HEK293 (cell line): ENCODE results near the gene BIRC5.

ENCODE experiments used
- CTCF ChIA-PET: fragments of 350-600 bp; formaldehyde crosslinking; extraction: SDS; loops from one replicate; lab custom pipeline; 2021; ENCODE audit warnings: antibody characterized with exemption; lab: Yijun Ruan, JAX
- POLR2A ChIA-PET: fragments of 300-600 bp; formaldehyde crosslinking; extraction: SDS; loops from one replicate; lab custom pipeline; 2020; ENCODE audit warnings: antibody characterized with exemption, inconsistent platforms; lab: Yijun Ruan, JAX
- H3K27ac ChIP-seq: fragments of 200-500 bp; sonication (Bioruptor generic); 2 replicates; pipeline ENCODE4 v1.5.1; 2014; ENCODE audit warnings: low read depth, low read length, control low read depth, inconsistent platforms; ENCODE audit errors: extremely low read depth
- H3K36me3 ChIP-seq, 2 experiments: fragments of 200-500 bp in 1 of 2; sonication (Bioruptor generic) in 1 of 2; 1 replicate in 1 of 2; 2 replicates in 1 of 2; pipeline ENCODE4 v1.5.1; 2014 to 2017; ENCODE audit warnings: inconsistent platforms in 2 of 2, low read length in 2 of 2; ENCODE audit not compliant: control insufficient read depth in 2 of 2, insufficient read depth in 1 of 2
- H3K4me1 ChIP-seq: fragments of 200-500 bp; sonication (Bioruptor generic); 2 replicates; pipeline ENCODE4 v1.5.1; 2014; ENCODE audit warnings: mild to moderate bottlenecking, low read length, inconsistent platforms; ENCODE audit not compliant: control insufficient read depth, insufficient read depth
- H3K4me3 ChIP-seq: 2 replicates; pipeline ENCODE4 v1.5.1; 2011; ENCODE audit warnings: low read depth, mild to moderate bottlenecking, control low read depth, low read length, moderate library complexity
- H3K9me3 ChIP-seq: fragments of 200-500 bp; sonication (Bioruptor generic); 2 replicates; pipeline ENCODE4 v1.5.1; 2014; ENCODE audit warnings: low read depth, low read length, inconsistent platforms; ENCODE audit not compliant: control insufficient read depth, insufficient read depth
- EGR2 ChIP-seq: fragments of 450-650 bp; formaldehyde crosslinking; IDR thresholded peaks from 2 replicates; pipeline ENCODE4 v1.5.1; 2016; ENCODE audit warnings: low read depth, missing biosample characterization, missing genetic modification characterization
- GLI2 ChIP-seq: fragments of 450-650 bp; formaldehyde crosslinking; IDR thresholded peaks from 2 replicates; pipeline ENCODE4; 2017; ENCODE audit warnings: missing biosample characterization, missing genetic modification characterization, low read depth, borderline replicate concordance
- GLIS1 ChIP-seq: fragments of 450-650 bp; formaldehyde crosslinking; IDR thresholded peaks from 2 replicates; pipeline ENCODE4 v1.5.1; 2016; ENCODE audit warnings: missing biosample characterization, missing genetic modification characterization
- GLIS2 ChIP-seq: fragments of 450-650 bp; formaldehyde crosslinking; IDR thresholded peaks from 2 replicates; pipeline ENCODE4 v1.5.1; 2016; ENCODE audit warnings: missing biosample characterization, missing genetic modification characterization
- IKZF3 ChIP-seq: fragments of 450-650 bp; IDR thresholded peaks from 2 replicates; pipeline ENCODE4 v1.5.0; 2018; ENCODE audit warnings: missing biosample characterization, mild to moderate bottlenecking, missing genetic modification characterization, moderate library complexity
- KLF17 ChIP-seq: fragments of 450-650 bp; formaldehyde crosslinking; IDR thresholded peaks from 2 replicates; pipeline ENCODE4 v1.5.1; 2016; ENCODE audit warnings: missing biosample characterization, missing genetic modification characterization
- KLF8 ChIP-seq: fragments of 450-650 bp; formaldehyde crosslinking; IDR thresholded peaks from 2 replicates; pipeline ENCODE4 v1.5.1; 2016; ENCODE audit warnings: missing biosample characterization, missing genetic modification characterization
- OSR2 ChIP-seq: fragments of 450-650 bp; formaldehyde crosslinking; IDR thresholded peaks from 2 replicates; pipeline ENCODE4 v1.5.1; 2016; ENCODE audit warnings: missing biosample characterization, missing genetic modification characterization
- PRDM1 ChIP-seq: fragments of 450-650 bp; formaldehyde crosslinking; IDR thresholded peaks from 2 replicates; pipeline ENCODE4; 2016; ENCODE audit warnings: missing biosample characterization, missing genetic modification characterization
- PRDM10 ChIP-seq: fragments of 450-650 bp; formaldehyde crosslinking; IDR thresholded peaks from 2 replicates; pipeline ENCODE4 v1.5.1; 2016; ENCODE audit warnings: missing biosample characterization, missing genetic modification characterization
- SCRT2 ChIP-seq: fragments of 450-650 bp; formaldehyde crosslinking; IDR thresholded peaks from 2 replicates; pipeline ENCODE4 v1.5.1; 2016; ENCODE audit warnings: missing biosample characterization, missing genetic modification characterization
- SETDB1 ChIP-seq: IDR thresholded peaks from one replicate; pipeline ENCODE4 v1.6.1; 2017; ENCODE audit warnings: mild to moderate bottlenecking, low read length, moderate library complexity, mixed read lengths; ENCODE audit not compliant: insufficient read length
- SP2 ChIP-seq: fragments of 450-650 bp; formaldehyde crosslinking; IDR thresholded peaks from 2 replicates; pipeline ENCODE4 v1.5.1; 2016; ENCODE audit warnings: missing biosample characterization, missing genetic modification characterization
- SP3 ChIP-seq: fragments of 450-650 bp; formaldehyde crosslinking; IDR thresholded peaks from 2 replicates; pipeline ENCODE4 v1.5.1; 2016; ENCODE audit warnings: missing biosample characterization, missing genetic modification characterization
- ZBTB17 ChIP-seq: fragments of 450-650 bp; formaldehyde crosslinking; IDR thresholded peaks from 2 replicates; pipeline ENCODE4 v1.5.1; 2016; ENCODE audit warnings: missing biosample characterization, missing genetic modification characterization
- ZBTB20 ChIP-seq: fragments of 450-650 bp; formaldehyde crosslinking; IDR thresholded peaks from 2 replicates; pipeline ENCODE4 v1.5.1; 2016; ENCODE audit warnings: missing biosample characterization, missing genetic modification characterization
- ZBTB26 ChIP-seq: fragments of 450-650 bp; formaldehyde crosslinking; optimal IDR thresholded peaks from 2 replicates; pipeline ENCODE3; 2016; ENCODE audit warnings: missing biosample characterization, mild to moderate bottlenecking, missing genetic modification characterization
- ZBTB48 ChIP-seq: fragments of 450-650 bp; formaldehyde crosslinking; IDR thresholded peaks from 2 replicates; pipeline ENCODE4 v1.5.1; 2016; ENCODE audit warnings: missing biosample characterization, missing genetic modification characterization
- ZIC2 ChIP-seq: fragments of 450-650 bp; formaldehyde crosslinking; IDR thresholded peaks from 2 replicates; pipeline ENCODE4 v1.5.1; 2016; ENCODE audit warnings: missing biosample characterization, missing genetic modification characterization
- ZNF133 ChIP-seq: fragments of 450-650 bp; formaldehyde crosslinking; IDR thresholded peaks from 2 replicates; pipeline ENCODE4 v1.5.1; 2016; ENCODE audit warnings: missing biosample characterization, missing genetic modification characterization
- ZNF155 ChIP-seq: fragments of 450-650 bp; formaldehyde crosslinking; IDR thresholded peaks from 2 replicates; pipeline ENCODE4 v1.5.1; 2016; ENCODE audit warnings: missing biosample characterization, missing genetic modification characterization
- ZNF24 ChIP-seq: fragments of 450-650 bp; formaldehyde crosslinking; IDR thresholded peaks from 2 replicates; pipeline ENCODE4 v1.5.1; 2016; ENCODE audit warnings: missing biosample characterization, missing genetic modification characterization
- ZNF335 ChIP-seq: fragments of 450-650 bp; formaldehyde crosslinking; conservative IDR thresholded peaks from 2 replicates; pipeline ENCODE4 v1.5.1; 2016; ENCODE audit warnings: missing biosample characterization, missing genetic modification characterization
- ZNF341 ChIP-seq: fragments of 450-650 bp; formaldehyde crosslinking; IDR thresholded peaks from 2 replicates; pipeline ENCODE4; 2016; ENCODE audit warnings: low read depth, missing biosample characterization, missing genetic modification characterization
- ZNF501 ChIP-seq: fragments of 450-650 bp; formaldehyde crosslinking; IDR thresholded peaks from 2 replicates; pipeline ENCODE4 v1.5.1; 2016; ENCODE audit warnings: missing biosample characterization, missing genetic modification characterization
- ZNF513 ChIP-seq: fragments of 450-650 bp; IDR thresholded peaks from 2 replicates; pipeline ENCODE4 v1.5.1; 2018; ENCODE audit warnings: missing biosample characterization, missing genetic modification characterization
- ZNF561 ChIP-seq: fragments of 450-650 bp; IDR thresholded peaks from 2 replicates; pipeline ENCODE4 v1.5.1; 2018; ENCODE audit warnings: missing biosample characterization, missing genetic modification characterization, borderline replicate concordance
- ZNF600 ChIP-seq: fragments of 450-650 bp; formaldehyde crosslinking; IDR thresholded peaks from 2 replicates; pipeline ENCODE4 v1.5.1; 2016; ENCODE audit warnings: missing biosample characterization, missing genetic modification characterization
- ZNF621 ChIP-seq: fragments of 450-650 bp; formaldehyde crosslinking; IDR thresholded peaks from 2 replicates; pipeline ENCODE4 v1.5.1; 2017; ENCODE audit warnings: missing biosample characterization, missing genetic modification characterization
- ZSCAN30 ChIP-seq: fragments of 450-650 bp; IDR thresholded peaks from 2 replicates; pipeline ENCODE4 v1.5.1; 2018; ENCODE audit warnings: missing biosample characterization, mild to moderate bottlenecking, missing genetic modification characterization, moderate library complexity

The BIRC5 gene

GRCh38 chr17:78172249-78173051 lies 41.6 kb upstream of the BIRC5 start:
- Histone ChIP-seq H3K4me3 (no peak overlapping the region), H3K36me3 (peaks cover 6 to 63% of the 10 kb centered on the region in 2 experiments; a peak in 2 of 3 replicates), H3K4me1 (no peaks in the 10 kb centered on the region; the same call in 1 of the 2 replicates), H3K9me3 (no peaks in the 10 kb centered on the region), H3K27ac (0 out of 2 replicates have a peak overlapping the region, but pooled peaks have one; percentile 41)
- ChIA-PET POLR2A (interaction anchor here (1.1 to 4.6 kb wide), 7 partner anchors 10 to 32 kb away, joined by 3 to 47 read pairs (median 8); partner anchors contain the start of genes AFMID and TK1), CTCF (interaction anchor here (0.6 to 8.1 kb wide), 6 partner anchors 14 to 493 kb away, joined by 3 to 94 read pairs (median 5); partner anchors contain the start of genes AFMID and TK1)
- TF ChIP-seq GLIS2 (tag by site-specific recombination) (peak; percentile 67), OSR2 (peak; percentile 73), ZNF335 (no peak), EGR2 (tag by site-specific recombination) (no peak), ZNF501 (tag by site-specific recombination) (no peak), IKZF3 (peak; percentile 61; the same call in 1 of the 2 replicates), ZBTB48 (tag by site-specific recombination) (peak; percentile 92), ZNF24 (tag by site-specific recombination) (no peak), KLF17 (tag by site-specific recombination) (peak; percentile 54; the same call in 1 of the 2 replicates), SP2 (peak; percentile 52), ZNF621 (tag by site-specific recombination) (no peak), ZNF155 (no peak), ZNF341 (peak; percentile 70), ZBTB26 (tag by site-specific recombination) (no peak), ZIC2 (tag by site-specific recombination) (peak; percentile 72), GLIS1 (peak; percentile 91), PRDM10 (peak; percentile 75), ZBTB17 (tag by site-specific recombination) (peak; percentile 69), ZBTB20 (peak; percentile 52), SETDB1 (no peak), ZNF513 (tag by site-specific recombination) (peak; percentile 20; the same call in 1 of the 2 replicates), ZNF133 (tag by site-specific recombination) (no peak), SCRT2 (peak; percentile 46; the same call in 1 of the 2 replicates), ZNF600 (tag by site-specific recombination) (peak; percentile 53; the same call in 1 of the 2 replicates), ZNF561 (tag by site-specific recombination) (peak; percentile 18; the same call in 1 of the 2 replicates), GLI2 (tag by site-specific recombination) (no peak), ZSCAN30 (tag by site-specific recombination) (peak; percentile 49; the same call in 1 of the 2 replicates), SP3 (tag by site-specific recombination) (peak; percentile 47; the same call in 1 of the 2 replicates), PRDM1 (tag by site-specific recombination) (no peak), KLF8 (tag by site-specific recombination) (peak; percentile 16; the same call in 1 of the 2 replicates)
